Neural cell (in vitro differentiated cells): ENCODE results near the gene ASPSCR1. TPM values are rescaled to one million over a fixed set of nuclear protein-coding genes. Genes with fewer than 3 reads are reported as not detected.

Experiments
- H2AFZ ChIP-seq: fragments of 200-600, 300-800 bp; sonication (generic), shearing (Covaris generic); 2 replicates; pipeline ENCODE4 v1.6.0; 2014; ENCODE audit warnings: low read depth, mild to moderate bottlenecking, antibody characterized with exemption, low read length, moderate library complexity
- H3F3A ChIP-seq: fragments of 200-600 bp; shearing (Covaris generic); 2 replicates; pipeline ENCODE4 v1.6.1; 2016; ENCODE audit warnings: mild to moderate bottlenecking, moderate library complexity, mixed read lengths, antibody characterized with exemption, low read length; ENCODE audit not compliant: insufficient read depth, poor library complexity, severe bottlenecking
- H3K27ac ChIP-seq: fragments of 200-600, 300-800 bp; sonication (generic), shearing (Covaris generic); 2 replicates; pipeline ENCODE4 v1.5.1; 2014; ENCODE audit warnings: mild to moderate bottlenecking, low read length, moderate library complexity
- H3K27me3 ChIP-seq: fragments of 300-800, 200-600 bp; sonication (generic), shearing (Covaris generic); 2 replicates; pipeline ENCODE4 v1.6.0; 2014; ENCODE audit warnings: mild to moderate bottlenecking, low read depth, low read length, moderate library complexity; ENCODE audit not compliant: insufficient read depth
- H3K36me3 ChIP-seq: fragments of 300-800, 200-600 bp; sonication (generic), shearing (Covaris generic); 2 replicates; pipeline ENCODE4 v1.5.1; 2014; ENCODE audit warnings: mild to moderate bottlenecking, antibody characterized with exemption, low read length, moderate library complexity; ENCODE audit not compliant: insufficient read depth
- H3K4me2 ChIP-seq: fragments of 300-800, 200-600 bp; sonication (generic), shearing (Covaris generic); 2 replicates; pipeline ENCODE4 v1.6.0; 2014; ENCODE audit warnings: mild to moderate bottlenecking, low read length
- H3K4me3 ChIP-seq: fragments of 300-800, 200-600 bp; sonication (generic), shearing (Covaris generic); 2 replicates; pipeline ENCODE4 v1.5.1; 2014; ENCODE audit warnings: mild to moderate bottlenecking, low read length, moderate library complexity
- H3K79me2 ChIP-seq: fragments of 200-600 bp; shearing (Covaris generic); replicated peaks from 2 replicates; pipeline ENCODE4 v1.6.0; 2014; ENCODE audit warnings: mild to moderate bottlenecking, low read length, moderate library complexity; ENCODE audit not compliant: insufficient read depth
- H3K9ac ChIP-seq: fragments of 300-800, 200-600 bp; sonication (generic), shearing (Covaris generic); 2 replicates; pipeline ENCODE4 v1.6.1; 2016; ENCODE audit warnings: mild to moderate bottlenecking, low read length, mixed read lengths
- H3K9me2 ChIP-seq: fragments of 200-600 bp; shearing (Covaris generic); 2 replicates; pipeline ENCODE4 v1.6.1; 2016; ENCODE audit warnings: mild to moderate bottlenecking, low read length, mixed read lengths; ENCODE audit not compliant: insufficient read depth
- H3K9me3 ChIP-seq: fragments of 200-600, 300-800 bp; sonication (generic), shearing (Covaris generic); 2 replicates; pipeline ENCODE4 v1.6.1; 2016; ENCODE audit warnings: mild to moderate bottlenecking, mixed run types, low read length, moderate library complexity, mixed read lengths
- H4K20me1 ChIP-seq: fragments of 200-600 bp; shearing (Covaris generic); 2 replicates; pipeline ENCODE4 v1.6.1; 2016; ENCODE audit warnings: mild to moderate bottlenecking, mixed run types; ENCODE audit not compliant: insufficient read depth
- CTCF ChIP-seq: fragments of 450-650 bp; IDR thresholded peaks from 2 replicates; pipeline ENCODE4 v1.5.1; 2014; ENCODE audit warnings: antibody characterized with exemption, mild to moderate bottlenecking, moderate library complexity; ENCODE audit not compliant: poor library complexity, severe bottlenecking
- EP300 ChIP-seq: fragments of 450-650 bp; conservative IDR thresholded peaks from 2 replicates; pipeline ENCODE4 v1.6.1; 2014; ENCODE audit warnings: antibody characterized with exemption, mild to moderate bottlenecking, moderate library complexity; ENCODE audit not compliant: poor library complexity, severe bottlenecking
- EZH2 ChIP-seq: fragments of 200-600, 300-800 bp; shearing (Covaris generic), sonication (generic); IDR thresholded peaks from 2 replicates; pipeline ENCODE4 v1.6.1; 2014; ENCODE audit warnings: antibody characterized with exemption, low read length, borderline replicate concordance, mild to moderate bottlenecking; ENCODE audit not compliant: insufficient read depth, poor library complexity, severe bottlenecking
- MXI1 ChIP-seq: fragments of 450-650 bp; conservative IDR thresholded peaks from 2 replicates; pipeline ENCODE4 v1.6.1; 2014; ENCODE audit warnings: antibody characterized with exemption, mild to moderate bottlenecking; ENCODE audit not compliant: poor library complexity, severe bottlenecking
- POLR2AphosphoS5 ChIP-seq: IDR thresholded peaks from 2 replicates; pipeline ENCODE4 v1.6.1; 2012
- RAD21 ChIP-seq: fragments of 450-650 bp; conservative IDR thresholded peaks from 2 replicates; pipeline ENCODE4 v1.6.1; 2014; ENCODE audit warnings: antibody characterized with exemption, mild to moderate bottlenecking, moderate library complexity
- REST ChIP-seq: IDR thresholded peaks from 2 replicates; pipeline ENCODE4 v1.6.1; 2012; ENCODE audit warnings: borderline replicate concordance
- SMC3 ChIP-seq: fragments of 450-650 bp; conservative IDR thresholded peaks from 2 replicates; pipeline ENCODE4 v1.6.1; 2014; ENCODE audit warnings: antibody characterized with exemption, mild to moderate bottlenecking, moderate library complexity; ENCODE audit not compliant: poor library complexity
- TAF1 ChIP-seq: IDR thresholded peaks from 2 replicates; pipeline ENCODE4 v1.6.1; 2012; ENCODE audit warnings: low read depth
- polyA plus RNA-seq: library from polyadenylated mRNA; depleted of rRNA; stranded (reverse); fragments of >200 nt; gene quantifications from 2 replicates; pipeline ENCODE4 v1.2.3, GENCODE V29; 2014

The ASPSCR1 gene
- polyA plus RNA-seq, 1 donor from 2014 or later: 28.0 TPM

GRCh38 chr17:81966343-81967243, 10.8 kb upstream of the ASPSCR1 start:
- H3K27me3 ChIP-seq: peaks cover 25% of the 10 kb centered on the region
- no peaks in the 10 kb centered on the region for H3K9me2 ChIP-seq
- H3K79me2 ChIP-seq: no peaks in the 10 kb centered on the region
- no peak overlapping the region for H3K4me2 ChIP-seq
- H3K9ac ChIP-seq: no peak overlapping the region
- H3K27ac ChIP-seq: no peak overlapping the region
- TF ChIP-seq REST (no peak), EZH2 (no peak), RAD21 (no peak), CTCF (no peak), MXI1 (no peak), TAF1 (no peak), EP300 (no peak), POLR2AphosphoS5 (no peak), SMC3 (no peak)
- H3K9me3 ChIP-seq: no peaks in the 10 kb centered on the region
- no peaks in the 10 kb centered on the region for H3K36me3 ChIP-seq
- H3K4me3 ChIP-seq: no peak overlapping the region
- no peaks in the 10 kb centered on the region for H3F3A ChIP-seq
- no peaks in the 10 kb centered on the region for H4K20me1 ChIP-seq
- no peak overlapping the region for H2AFZ ChIP-seq

GRCh38 chr17:81967244-81967532, 10.2 kb upstream of the ASPSCR1 start:
- Histone ChIP-seq H3K27me3 (peaks cover 19% of the 10 kb centered on the region), H3K79me2 (no peaks in the 10 kb centered on the region), H3F3A (no peaks in the 10 kb centered on the region), H3K9me2 (no peaks in the 10 kb centered on the region), H3K9ac (no peak overlapping the region), H4K20me1 (no peaks in the 10 kb centered on the region), H3K27ac (no peak overlapping the region), H3K4me3 (no peak overlapping the region), H3K9me3 (no peaks in the 10 kb centered on the region), H3K4me2 (no peak overlapping the region), H3K36me3 (no peaks in the 10 kb centered on the region), H2AFZ (no peak overlapping the region)
- no peak for TF ChIP-seq MXI1
- TF ChIP-seq CTCF: no peak
- no peak for TF ChIP-seq TAF1
- no peak for TF ChIP-seq EZH2
- TF ChIP-seq REST: no peak
- TF ChIP-seq SMC3: no peak
- TF ChIP-seq EP300: no peak
- TF ChIP-seq POLR2AphosphoS5: no peak
- no peak for TF ChIP-seq RAD21
